HCT116 (cell line): ENCODE measurements around the gene ZDBF2. TPM values are rescaled to one million over a fixed set of nuclear protein-coding genes. Genes with fewer than 3 reads are reported as not detected.

Source experiments
- ATAC-seq: fragments of 200-7000 bp; cut with Tn5 transposase; 2 replicates; pipeline ENCODE4 v1.9.1; 2020; ENCODE audit warnings: mild to moderate bottlenecking, moderate library complexity
- BruUV-seq: library from RNA; stranded (reverse); fragments of 400-500 nt; replicated peaks from 2 replicates; lab custom pipeline; 2021; lab: Mats Ljungman, UMichigan
- CTCF ChIA-PET: fragments of 300-600 bp; sonication (Branson Sonifier 250); formaldehyde crosslinking; loops from one replicate; lab custom pipeline; 2021; ENCODE audit warnings: antibody characterized with exemption; lab: Charles Lee
- POLR2A ChIA-PET: fragments of 300-600, 350-600 bp; sonication (Branson Sonifier 250); formaldehyde crosslinking; loops from one replicate; lab custom pipeline; 2021; ENCODE audit warnings: antibody characterized with exemption; lab: Charles Lee
- RAD21 ChIA-PET, 2 experiments: fragments of 300-600 bp; sonication (Branson Sonifier 250); formaldehyde crosslinking; loops; one replicate each; lab custom pipeline; 2023; ENCODE audit warnings: low total read pairs in 2 of 2; ENCODE audit not compliant: uncharacterized antibody in 2 of 2, unreplicated experiment in 2 of 2, low non-redundant PET in 1 of 2; lab: Charles Lee
- DNase-seq: peaks from one replicate; pipeline ENCODE4 v3.0.0-alpha.2; 2010; ENCODE audit warnings: low read depth, low spot score
- H2AFZ ChIP-seq: fragments of 200-600 bp; shearing (Covaris generic), sonication (generic); 2 replicates; pipeline ENCODE4 v1.6.1; 2017; ENCODE audit warnings: low read depth, mixed run types, mixed read lengths, antibody characterized with exemption, low read length; ENCODE audit not compliant: poor library complexity, severe bottlenecking
- H3K27ac ChIP-seq: 2 replicates; pipeline ENCODE4 v1.5.1; 2012; ENCODE audit warnings: low read depth, low read length
- H3K27me3 ChIP-seq: fragments of 200-600 bp; sonication (generic); 2 replicates; pipeline ENCODE4 v1.6.1; 2016; ENCODE audit warnings: mixed run types, low read length, mixed read lengths; ENCODE audit not compliant: insufficient read depth
- H3K36me3 ChIP-seq, 2 experiments: fragments of 200-500 bp in 1 of 2; fragments of 200-600 bp in 1 of 2; sonication (Bioruptor generic) in 1 of 2; sonication (generic) in 1 of 2; 2 replicates each; pipeline versions ENCODE4 v1.5.1 to v1.6.1; 2014 to 2016; ENCODE audit warnings: low read length in 2 of 2, inconsistent platforms in 1 of 2, mixed read lengths in 1 of 2, mixed run types in 1 of 2; ENCODE audit not compliant: insufficient read depth in 2 of 2, control insufficient read depth in 1 of 2
- H3K4me1 ChIP-seq, 2 experiments: fragments of 200-600 bp in 1 of 2; sonication (generic) in 1 of 2; 2 replicates each; pipeline versions ENCODE4 v1.5.1 to v1.6.1; 2012 to 2017; ENCODE audit warnings: low read length in 2 of 2, inconsistent platforms in 1 of 2, mild to moderate bottlenecking in 1 of 2, mixed read lengths in 1 of 2, mixed run types in 1 of 2, moderate library complexity in 1 of 2; ENCODE audit not compliant: insufficient read depth in 2 of 2, control insufficient read depth in 1 of 2
- H3K4me2 ChIP-seq: fragments of 200-600 bp; sonication (generic); 2 replicates; pipeline ENCODE4 v1.6.1; 2017; ENCODE audit warnings: mixed run types, low read length, mixed read lengths
- H3K4me3 ChIP-seq, 2 experiments: fragments of 200-600 bp in 1 of 2; sonication (generic) in 1 of 2; replicated peaks in 1 of 2; 2 replicates each; pipeline ENCODE4 v1.5.1; 2011 to 2016; ENCODE audit warnings: low read length in 2 of 2, control low read depth in 1 of 2, low read depth in 1 of 2, mild to moderate bottlenecking in 1 of 2, mixed read lengths in 1 of 2, mixed run types in 1 of 2
- H3K79me2 ChIP-seq: fragments of 200-600 bp; sonication (generic); 2 replicates; pipeline ENCODE4 v1.6.1; 2017; ENCODE audit warnings: mild to moderate bottlenecking, mixed run types, low read length, moderate library complexity, mixed read lengths; ENCODE audit not compliant: insufficient read depth
- H3K9ac ChIP-seq: fragments of 200-600 bp; sonication (generic); 2 replicates; pipeline ENCODE4 v1.6.1; 2016; ENCODE audit warnings: low read length, mixed read lengths
- H3K9me2 ChIP-seq: fragments of 200-600 bp; sonication (generic), shearing (Covaris generic); 2 replicates; pipeline ENCODE4 v1.6.1; 2017; ENCODE audit warnings: mixed run types, mild to moderate bottlenecking, moderate library complexity; ENCODE audit not compliant: insufficient read depth
- H3K9me3 ChIP-seq, 2 experiments: fragments of 200-500 bp in 1 of 2; fragments of 200-600 bp in 1 of 2; sonication (Bioruptor generic) in 1 of 2; sonication (generic) in 1 of 2; 2 replicates each; pipeline ENCODE4 v1.6.1; 2014 to 2017; ENCODE audit warnings: low read length in 2 of 2, mixed read lengths in 2 of 2, inconsistent platforms in 1 of 2, low read depth in 1 of 2, mild to moderate bottlenecking in 1 of 2, mixed run types in 1 of 2, moderate library complexity in 1 of 2; ENCODE audit not compliant: control insufficient read depth in 1 of 2, insufficient read depth in 1 of 2
- H4K20me1 ChIP-seq: fragments of 200-600 bp; sonication (generic), shearing (Covaris generic); 2 replicates; pipeline ENCODE4 v1.6.1; 2017; ENCODE audit warnings: mixed run types, mild to moderate bottlenecking, moderate library complexity; ENCODE audit not compliant: insufficient read depth
- CBX3 ChIP-seq: IDR thresholded peaks from 2 replicates; pipeline ENCODE4 v1.6.1; 2012; ENCODE audit warnings: low read depth
- EZH2 ChIP-seq: fragments of 200-600 bp; sonication (generic); IDR thresholded peaks from 2 replicates; pipeline ENCODE4 v1.6.1; 2017; ENCODE audit warnings: antibody characterized with exemption, mixed run types
- EZH2phosphoT487 ChIP-seq: fragments of 200-600 bp; IDR thresholded peaks from 2 replicates; pipeline ENCODE4 v1.6.1; 2018; ENCODE audit warnings: antibody characterized with exemption, borderline replicate concordance
- FOSL1 ChIP-seq: IDR thresholded peaks from 2 replicates; pipeline ENCODE4 v1.6.1; 2012; ENCODE audit warnings: low read depth
- JUND ChIP-seq: IDR thresholded peaks from 2 replicates; pipeline ENCODE4 v1.6.1; 2012
- POLR2A ChIP-seq: IDR thresholded peaks from 2 replicates; pipeline ENCODE4 v1.7.0; 2011; ENCODE audit warnings: borderline replicate concordance; ENCODE audit not compliant: insufficient read depth, insufficient read length; ENCODE audit errors: extremely low read depth
- RAD21 ChIP-seq: IDR thresholded peaks from 2 replicates; pipeline ENCODE4 v1.6.1; 2012; ENCODE audit warnings: low read depth, mild to moderate bottlenecking
- SP1 ChIP-seq: IDR thresholded peaks from 2 replicates; pipeline ENCODE4 v1.6.1; 2012; ENCODE audit warnings: low read depth
- TCF7L2 ChIP-seq: IDR thresholded peaks from 2 replicates; pipeline ENCODE4 v1.7.0; 2011; ENCODE audit warnings: borderline replicate concordance, inconsistent platforms; ENCODE audit not compliant: insufficient read depth, insufficient read length; ENCODE audit errors: extremely low read depth
- ZNF274 ChIP-seq: fragments of 200-500 bp; sonication (Bioruptor generic); IDR thresholded peaks from 2 replicates; pipeline ENCODE4 v1.6.1; 2014; ENCODE audit warnings: mild to moderate bottlenecking, low read depth, low read length, inconsistent platforms
- intact Hi-C: fragments of 100-400 bp; cut with micrococcal nuclease; formaldehyde crosslinking; loops from 2 replicates; pipeline ENCODE4 v1.10.0; 2022
- total RNA-seq: library from RNA; stranded (reverse); gene quantifications from one replicate; pipeline ENCODE4 v1.2.1, GENCODE V29; 2021; ENCODE audit not compliant: unreplicated experiment
- TF ChIP-seq, protein P1 (sequence below): IDR thresholded peaks from 2 replicates; pipeline ENCODE4 v1.6.1; 2012; ENCODE audit warnings: low read depth
- TF ChIP-seq, protein P2 (sequence below): IDR thresholded peaks from 2 replicates; pipeline ENCODE4 v1.6.1; 2011; ENCODE audit warnings: mild to moderate bottlenecking, low read length, moderate library complexity; ENCODE audit not compliant: insufficient replicate concordance; ENCODE audit errors: extremely low read depth

ZDBF2 gene
- total RNA-seq, 1 experiment from 2014 or later = 9.2 TPM

DNA sequence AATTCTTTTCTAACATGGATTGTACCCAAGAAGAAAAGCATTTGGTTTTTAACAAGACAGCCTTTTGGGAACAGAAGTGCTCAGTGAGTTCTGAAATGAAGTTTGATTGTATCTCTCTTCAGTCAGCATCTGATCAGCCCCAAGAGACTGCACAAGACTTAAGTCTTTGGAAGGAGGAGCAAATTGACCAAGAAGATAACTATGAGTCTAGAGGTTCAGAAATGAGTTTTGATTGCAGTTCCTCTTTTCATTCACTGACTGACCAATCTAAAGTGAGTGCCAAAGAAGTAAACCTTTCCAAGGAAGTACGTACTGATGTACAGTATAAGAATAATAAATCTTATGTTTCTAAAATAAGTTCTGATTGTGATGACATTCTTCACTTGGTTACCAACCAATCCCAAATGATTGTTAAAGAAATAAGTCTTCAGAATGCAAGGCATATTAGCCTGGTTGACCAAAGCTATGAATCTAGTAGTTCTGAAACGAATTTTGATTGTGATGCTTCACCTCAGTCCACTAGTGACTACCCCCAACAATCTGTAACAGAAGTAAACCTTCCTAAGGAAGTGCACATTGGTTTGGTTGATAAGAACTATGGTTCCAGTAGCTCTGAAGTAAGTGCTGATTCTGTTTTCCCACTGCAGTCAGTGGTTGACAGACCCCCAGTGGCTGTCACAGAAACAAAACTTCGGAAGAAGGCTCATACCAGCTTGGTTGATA, 31.2 kb downstream of the ZDBF2 start:
- intact Hi-C loops = no loop called here
- Histone ChIP-seq H3K4me2 (no peak overlapping the region), H3K27me3 (no peaks in the 10 kb centered on the region), H4K20me1 (no peaks in the 10 kb centered on the region), H3K36me3 (no peaks in the 10 kb centered on the region), H3K79me2 (no peaks in the 10 kb centered on the region), H3K9ac (no peak overlapping the region), H3K9me2 (no peaks in the 10 kb centered on the region; the same call in 1 of the 2 replicates), H3K4me3 (no peak overlapping the region)
- ChIA-PET RAD21 (no interaction called here), CTCF (no interaction called here), POLR2A (no interaction called here)
- ATAC-seq = no peak
- BruUV-seq = no TSS peak
- TF ChIP-seq CBX3 = no peak
- no peak for TF ChIP-seq EZH2phosphoT487
- no peak for TF ChIP-seq TCF7L2
- no peak for TF ChIP-seq SP1
- TF ChIP-seq, protein P1, sequence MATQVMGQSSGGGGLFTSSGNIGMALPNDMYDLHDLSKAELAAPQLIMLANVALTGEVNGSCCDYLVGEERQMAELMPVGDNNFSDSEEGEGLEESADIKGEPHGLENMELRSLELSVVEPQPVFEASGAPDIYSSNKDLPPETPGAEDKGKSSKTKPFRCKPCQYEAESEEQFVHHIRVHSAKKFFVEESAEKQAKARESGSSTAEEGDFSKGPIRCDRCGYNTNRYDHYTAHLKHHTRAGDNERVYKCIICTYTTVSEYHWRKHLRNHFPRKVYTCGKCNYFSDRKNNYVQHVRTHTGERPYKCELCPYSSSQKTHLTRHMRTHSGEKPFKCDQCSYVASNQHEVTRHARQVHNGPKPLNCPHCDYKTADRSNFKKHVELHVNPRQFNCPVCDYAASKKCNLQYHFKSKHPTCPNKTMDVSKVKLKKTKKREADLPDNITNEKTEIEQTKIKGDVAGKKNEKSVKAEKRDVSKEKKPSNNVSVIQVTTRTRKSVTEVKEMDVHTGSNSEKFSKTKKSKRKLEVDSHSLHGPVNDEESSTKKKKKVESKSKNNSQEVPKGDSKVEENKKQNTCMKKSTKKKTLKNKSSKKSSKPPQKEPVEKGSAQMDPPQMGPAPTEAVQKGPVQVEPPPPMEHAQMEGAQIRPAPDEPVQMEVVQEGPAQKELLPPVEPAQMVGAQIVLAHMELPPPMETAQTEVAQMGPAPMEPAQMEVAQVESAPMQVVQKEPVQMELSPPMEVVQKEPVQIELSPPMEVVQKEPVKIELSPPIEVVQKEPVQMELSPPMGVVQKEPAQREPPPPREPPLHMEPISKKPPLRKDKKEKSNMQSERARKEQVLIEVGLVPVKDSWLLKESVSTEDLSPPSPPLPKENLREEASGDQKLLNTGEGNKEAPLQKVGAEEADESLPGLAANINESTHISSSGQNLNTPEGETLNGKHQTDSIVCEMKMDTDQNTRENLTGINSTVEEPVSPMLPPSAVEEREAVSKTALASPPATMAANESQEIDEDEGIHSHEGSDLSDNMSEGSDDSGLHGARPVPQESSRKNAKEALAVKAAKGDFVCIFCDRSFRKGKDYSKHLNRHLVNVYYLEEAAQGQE = no peak
- TF ChIP-seq JUND = no peak
- no peak for TF ChIP-seq EZH2
- no peak for TF ChIP-seq ZNF274
- TF ChIP-seq, protein P2, sequence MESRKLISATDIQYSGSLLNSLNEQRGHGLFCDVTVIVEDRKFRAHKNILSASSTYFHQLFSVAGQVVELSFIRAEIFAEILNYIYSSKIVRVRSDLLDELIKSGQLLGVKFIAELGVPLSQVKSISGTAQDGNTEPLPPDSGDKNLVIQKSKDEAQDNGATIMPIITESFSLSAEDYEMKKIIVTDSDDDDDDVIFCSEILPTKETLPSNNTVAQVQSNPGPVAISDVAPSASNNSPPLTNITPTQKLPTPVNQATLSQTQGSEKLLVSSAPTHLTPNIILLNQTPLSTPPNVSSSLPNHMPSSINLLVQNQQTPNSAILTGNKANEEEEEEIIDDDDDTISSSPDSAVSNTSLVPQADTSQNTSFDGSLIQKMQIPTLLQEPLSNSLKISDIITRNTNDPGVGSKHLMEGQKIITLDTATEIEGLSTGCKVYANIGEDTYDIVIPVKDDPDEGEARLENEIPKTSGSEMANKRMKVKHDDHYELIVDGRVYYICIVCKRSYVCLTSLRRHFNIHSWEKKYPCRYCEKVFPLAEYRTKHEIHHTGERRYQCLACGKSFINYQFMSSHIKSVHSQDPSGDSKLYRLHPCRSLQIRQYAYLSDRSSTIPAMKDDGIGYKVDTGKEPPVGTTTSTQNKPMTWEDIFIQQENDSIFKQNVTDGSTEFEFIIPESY = no peak
- TF ChIP-seq FOSL1 = no peak
- TF ChIP-seq RAD21 = no peak
- TF ChIP-seq POLR2A = no peak
- TF ChIP-seq, all 23 proteins: peak for 0
- Histone ChIP-seq H3K9me3 (no peaks in the 10 kb centered on the region), H3K4me1 (no peaks in the 10 kb centered on the region), H3K27ac (no peak overlapping the region), H2AFZ (no peak overlapping the region)
- DNase-seq = no peak
